COLO668 (cell line): ENCODE measurements around the gene PPP1R13L.
"Not testable (repeated sequence)": the region's sequence is repeated elsewhere in the genome, so short reads cannot be mapped to it uniquely, and the experiment has no call there.

ENCODE experiments used
- DNase-seq: peaks from one replicate; lab custom pipeline; 2025; ENCODE audit not compliant: unreplicated experiment; lab: John Stamatoyannopoulos, UW

The PPP1R13L gene

DNA sequence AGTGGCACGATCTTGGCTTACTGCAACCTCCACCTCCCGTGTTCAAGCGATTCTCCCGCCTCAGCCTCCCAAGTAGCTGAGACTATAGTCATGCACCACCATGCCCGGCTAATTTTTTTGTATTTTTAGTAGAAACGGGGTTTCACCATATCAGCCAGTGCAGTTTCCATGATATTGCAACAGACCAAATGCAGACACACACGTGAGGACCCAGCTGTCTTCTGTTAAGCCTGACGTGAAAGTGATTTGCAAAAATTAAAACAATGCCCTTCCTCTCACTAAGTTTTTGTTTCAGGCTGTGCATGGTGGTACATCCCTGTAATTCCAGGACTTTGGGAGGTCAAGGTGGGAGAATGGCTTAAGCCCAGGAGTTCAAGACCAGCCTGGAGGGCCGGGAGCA lies 26.1 kb upstream of the PPP1R13L start:
- not testable (repeated sequence) for DNase-seq

DNA sequence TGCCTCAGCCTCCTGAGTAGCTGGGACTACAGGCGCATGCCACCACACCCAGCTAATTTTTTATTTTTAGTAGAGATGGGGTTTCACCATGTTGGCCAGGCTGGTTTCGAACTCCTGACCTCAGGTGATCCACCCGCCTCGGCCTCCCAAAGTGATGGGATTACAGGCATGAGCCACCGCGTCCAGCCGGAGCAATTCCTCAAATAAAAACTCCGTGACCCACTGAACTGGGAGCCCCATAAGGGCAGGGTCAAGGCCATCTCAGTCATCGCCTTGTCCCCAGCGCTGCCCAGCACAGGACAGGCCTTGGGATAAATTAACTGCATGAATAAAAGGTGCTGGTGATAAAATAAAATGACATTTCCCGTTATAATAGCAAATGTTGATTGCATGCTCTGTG lies 25.0 kb upstream of the PPP1R13L start:
- not testable (repeated sequence) for DNase-seq

DNA sequence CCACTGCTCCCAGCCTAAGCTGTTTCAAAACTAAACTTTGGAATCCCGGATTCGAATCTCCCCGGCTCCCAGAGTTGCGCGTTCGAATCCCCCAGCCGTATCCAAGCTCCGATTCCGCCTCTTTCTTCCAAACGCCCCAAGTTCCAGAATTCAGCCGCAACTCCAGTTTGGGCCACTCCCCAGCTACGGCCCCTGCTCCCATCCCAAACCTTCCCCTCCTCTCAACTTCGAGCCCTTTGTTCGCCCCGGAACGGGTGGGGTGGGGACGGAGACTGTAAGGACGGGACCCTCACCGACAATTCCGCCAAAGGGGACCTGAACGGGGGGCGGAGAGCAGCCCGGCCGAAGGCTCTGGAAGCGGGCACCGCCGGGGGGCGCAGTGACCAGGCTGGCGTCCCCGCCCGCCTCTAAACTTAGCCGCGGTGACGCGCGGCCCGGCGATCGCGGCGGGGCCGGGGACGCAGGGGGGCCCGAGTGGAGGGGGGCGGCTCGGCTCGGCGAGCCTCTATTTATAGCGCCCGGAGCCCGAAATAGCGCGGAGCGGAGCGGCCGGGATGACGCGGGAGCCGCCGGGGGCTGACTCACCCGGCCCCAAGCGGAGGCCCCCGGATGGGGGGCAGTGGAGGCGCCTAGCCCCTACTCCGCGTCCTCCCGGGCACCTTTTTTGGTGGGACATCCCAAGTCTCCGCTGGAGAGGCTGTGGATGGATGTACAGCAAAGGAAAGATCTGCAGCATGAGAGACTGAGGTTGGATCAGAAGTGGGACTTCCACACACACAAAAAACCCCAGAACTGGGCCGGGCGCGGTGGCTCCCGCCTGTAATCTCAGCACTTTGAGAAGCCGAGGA lies 23.7 kb upstream of the PPP1R13L start:
- no peak for DNase-seq

DNA sequence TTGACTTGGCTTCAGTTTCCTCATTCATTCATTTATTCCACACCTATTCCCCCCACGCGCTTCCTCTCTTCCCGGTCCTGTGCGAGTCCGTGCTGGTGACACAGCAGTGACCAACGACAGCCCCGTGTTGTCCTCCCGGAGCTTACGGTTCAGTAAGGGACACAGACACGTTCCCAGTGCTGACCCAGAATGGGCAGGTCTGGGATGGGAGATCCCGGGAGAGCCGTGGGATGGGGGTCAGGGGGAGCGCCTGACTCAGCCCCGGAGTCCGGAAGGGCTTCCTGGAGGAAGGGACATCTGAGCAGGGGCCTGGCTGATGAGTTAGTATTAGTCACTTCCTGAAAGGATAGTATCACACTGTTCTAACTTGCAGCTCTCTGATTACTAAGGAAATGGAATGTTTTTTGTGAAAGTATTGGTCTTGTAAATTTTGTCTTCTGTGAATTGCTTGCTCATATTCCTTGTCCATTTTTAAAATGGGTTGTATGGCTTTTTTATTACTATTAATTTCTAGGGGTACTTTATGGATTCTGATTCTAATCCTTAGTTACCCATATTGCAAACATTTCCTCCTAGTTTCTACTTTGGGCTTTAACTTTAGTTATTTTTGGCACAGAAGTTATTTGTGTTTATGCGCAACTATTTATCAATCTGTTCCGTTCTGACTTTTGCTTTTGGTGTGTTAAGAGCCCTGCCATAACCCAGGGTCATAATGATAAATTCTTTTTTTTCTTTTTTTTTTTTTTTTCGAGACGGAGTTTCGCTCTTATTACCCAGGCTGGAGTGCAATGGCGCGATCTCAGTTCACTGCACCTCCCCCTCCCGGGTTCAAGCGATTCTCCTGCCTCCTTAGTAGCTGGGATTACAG lies 19.6 kb upstream of the PPP1R13L start:
- peak; percentile 64 for DNase-seq

DNA sequence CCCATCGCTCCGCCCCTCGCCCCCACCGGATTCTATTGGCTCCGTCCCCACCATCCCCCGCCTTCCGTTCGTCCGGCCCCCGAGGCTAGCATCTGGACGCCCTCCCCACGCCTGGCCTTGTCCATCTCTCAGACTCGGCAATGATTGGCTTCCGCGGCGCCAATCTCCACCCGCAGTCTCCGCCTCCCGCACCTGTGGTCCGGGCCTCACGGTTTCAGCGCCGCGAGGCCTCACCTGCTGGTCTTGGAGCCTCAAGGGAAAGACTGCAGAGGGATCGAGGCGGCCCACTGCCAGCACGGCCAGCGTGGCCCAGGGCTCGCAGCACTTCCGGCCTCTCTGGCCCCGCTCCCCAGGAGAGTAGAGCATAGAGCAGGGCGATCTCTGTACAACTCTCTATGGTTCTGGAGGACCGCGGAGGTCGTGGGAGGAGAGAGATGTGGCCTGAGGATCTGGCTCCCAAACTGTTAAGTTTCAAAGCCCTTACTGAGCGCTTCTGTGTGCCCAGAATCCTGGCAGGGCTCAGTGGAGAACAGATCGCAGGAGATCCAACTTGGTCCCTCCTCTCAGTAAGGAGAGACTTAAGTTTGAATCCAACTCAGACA lies 18.8 kb upstream of the PPP1R13L start, which contains the start of gene ERCC1:
Gene ERCC1 (minus strand): TSS at position 329 of the 602 bp plus-strand sequence. CDS start 543 bp downstream, outside the sequence.
- peak; percentile 99 for DNase-seq

DNA sequence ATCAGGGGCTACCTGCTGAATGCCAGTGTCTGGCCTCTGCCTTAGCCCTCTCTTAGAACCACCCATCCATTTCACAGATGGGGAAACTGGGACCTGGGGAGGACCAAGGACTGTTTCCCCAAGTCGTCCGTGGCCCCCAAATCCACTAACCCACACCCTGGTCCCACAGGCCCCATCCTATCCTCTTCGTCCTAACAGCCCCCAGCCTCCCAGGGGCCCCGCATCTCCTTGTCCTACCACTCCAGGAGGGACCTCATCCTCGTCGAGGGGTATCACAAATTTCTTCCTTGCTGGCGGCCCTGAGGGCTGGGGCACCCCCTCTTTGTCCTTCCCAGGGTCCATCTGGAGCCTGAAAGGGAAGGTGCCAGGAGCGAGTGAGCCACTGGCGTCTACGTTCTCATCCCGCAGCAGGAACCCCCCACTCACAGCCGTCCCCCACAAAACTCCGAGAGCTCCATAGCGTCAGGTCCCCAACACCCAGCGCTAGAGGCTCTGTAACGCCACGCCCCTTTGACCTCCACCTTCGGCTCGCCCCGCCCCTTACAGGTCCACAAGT lies 18.2 kb upstream of the PPP1R13L start:
- no peak for DNase-seq

DNA sequence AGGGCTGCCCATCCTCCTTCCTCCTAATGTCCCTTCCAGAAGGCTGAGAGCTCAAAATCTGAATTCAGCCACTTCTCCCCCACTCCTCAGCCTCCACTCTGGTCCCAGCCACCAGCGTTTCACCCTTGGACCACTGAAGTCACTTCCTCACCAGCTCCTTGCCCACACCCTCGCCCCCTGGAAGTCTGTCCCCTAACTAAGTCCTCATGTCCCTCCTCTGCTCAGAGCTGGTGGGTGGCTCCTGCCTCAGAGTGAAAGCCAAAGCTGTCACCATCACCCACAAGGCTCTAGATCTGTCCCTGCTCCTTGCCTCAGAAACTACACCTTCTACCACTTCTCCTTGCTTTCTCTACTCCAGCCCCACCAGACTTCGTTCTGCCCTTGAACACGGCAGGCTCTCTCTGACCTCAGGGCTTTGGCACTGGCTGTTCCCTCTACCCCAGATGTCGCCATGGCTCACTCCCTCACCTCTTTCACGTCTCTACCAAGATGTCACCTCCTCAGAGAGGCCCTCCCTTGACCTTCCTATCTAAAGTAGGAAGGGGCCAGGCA lies 17.2 kb upstream of the PPP1R13L start:
- no peak for DNase-seq

DNA sequence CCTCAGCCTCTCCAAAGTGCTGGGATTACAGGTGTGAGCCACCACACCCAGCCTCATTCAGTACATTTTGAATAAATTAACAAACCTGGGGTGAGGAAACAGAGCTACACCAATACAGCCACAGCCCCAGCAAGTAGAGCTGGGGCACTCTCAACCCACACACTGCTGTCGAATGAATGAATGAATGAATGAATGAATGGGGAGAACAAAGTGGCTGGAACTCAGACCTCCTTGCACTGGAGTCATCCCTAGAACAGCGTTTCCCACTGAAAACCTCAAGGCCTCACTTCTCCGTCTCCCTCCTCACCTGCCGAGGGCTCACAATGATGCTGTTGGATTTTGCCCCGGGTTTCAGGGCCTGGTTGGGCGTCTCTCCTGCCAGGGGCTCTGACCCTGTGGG lies 16.0 kb upstream of the PPP1R13L start:
- DNase-seq: no peak

DNA sequence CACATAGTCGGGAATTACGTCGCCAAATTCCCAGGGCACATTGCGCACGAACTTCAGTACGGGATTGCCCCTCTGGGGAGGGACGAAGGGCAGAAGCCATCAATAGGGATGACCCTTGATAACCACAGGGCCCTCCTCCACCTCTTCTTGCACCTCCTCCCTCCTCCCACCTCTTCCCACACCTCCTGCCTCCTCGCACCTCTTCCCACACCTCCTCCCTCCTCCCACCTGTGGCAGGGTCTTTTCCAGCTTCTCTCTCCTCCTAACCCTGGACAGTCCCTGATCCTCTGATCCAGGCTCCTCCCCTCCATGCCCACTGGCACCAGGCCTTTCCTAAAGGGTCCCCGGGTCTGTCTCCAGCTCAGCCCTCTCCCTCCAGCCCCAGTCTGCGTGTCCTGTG lies 15.5 kb upstream of the PPP1R13L start:
- no peak for DNase-seq

DNA sequence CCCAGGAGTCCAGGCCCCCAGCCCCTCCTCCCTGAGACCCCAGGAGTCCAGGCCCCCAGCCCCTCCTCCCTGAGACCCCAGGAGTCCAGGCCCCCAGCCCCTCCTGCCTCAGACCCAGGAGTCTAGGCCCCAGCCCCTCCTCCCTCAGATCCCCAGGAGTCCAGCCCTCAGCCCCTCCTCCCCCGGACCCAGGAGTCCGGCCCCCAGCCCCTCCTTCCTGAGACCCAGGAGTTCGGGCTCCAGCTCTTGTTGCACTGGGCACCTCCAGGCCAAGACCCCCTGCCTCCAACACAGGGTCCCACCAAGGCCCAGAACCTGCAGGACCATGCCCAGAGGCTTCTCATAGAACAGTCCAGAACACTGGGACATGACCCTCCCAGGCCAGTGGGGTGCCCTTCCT lies 15.0 kb upstream of the PPP1R13L start:
- DNase-seq: no peak

DNA sequence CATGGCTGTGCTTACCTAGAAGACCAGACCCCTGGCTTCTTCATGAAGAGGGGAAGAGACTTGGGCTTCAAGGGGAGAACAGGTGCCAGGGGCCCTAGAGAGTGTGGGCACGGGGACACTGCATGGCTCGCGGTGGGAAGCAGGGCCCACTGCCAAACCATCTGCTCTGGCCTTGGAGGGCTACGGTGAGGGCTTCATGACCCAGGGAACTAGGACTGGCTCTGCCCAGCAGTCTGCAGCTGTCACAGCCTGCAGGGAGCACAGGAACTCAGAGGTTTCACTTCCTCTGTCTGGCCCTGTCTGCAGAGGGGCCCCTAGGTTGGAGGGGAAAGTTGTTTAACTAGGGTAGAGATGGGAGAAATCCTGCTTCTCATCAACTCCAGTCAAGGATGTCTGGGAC lies 14.5 kb upstream of the PPP1R13L start:
- no peak for DNase-seq

DNA sequence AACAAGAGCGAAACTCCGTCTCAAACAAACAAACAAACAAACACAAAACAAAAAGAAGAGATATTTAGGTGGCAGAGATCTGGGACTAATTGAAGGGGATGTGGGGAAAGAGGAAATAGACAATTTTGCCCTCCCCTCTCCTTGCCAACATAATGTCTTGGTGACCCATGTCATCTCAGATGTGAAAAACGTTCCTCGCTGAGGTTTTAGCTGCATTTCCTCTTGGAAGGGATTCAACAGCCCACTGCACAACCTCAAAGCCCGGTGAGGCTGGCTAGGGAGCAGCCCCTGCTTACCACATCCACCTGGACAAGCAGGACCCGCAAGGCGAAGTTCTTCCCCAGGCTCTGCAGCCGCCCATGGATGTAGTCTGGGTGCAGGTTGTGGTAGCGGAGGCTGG lies 13.9 kb upstream of the PPP1R13L start:
- DNase-seq: no peak

DNA sequence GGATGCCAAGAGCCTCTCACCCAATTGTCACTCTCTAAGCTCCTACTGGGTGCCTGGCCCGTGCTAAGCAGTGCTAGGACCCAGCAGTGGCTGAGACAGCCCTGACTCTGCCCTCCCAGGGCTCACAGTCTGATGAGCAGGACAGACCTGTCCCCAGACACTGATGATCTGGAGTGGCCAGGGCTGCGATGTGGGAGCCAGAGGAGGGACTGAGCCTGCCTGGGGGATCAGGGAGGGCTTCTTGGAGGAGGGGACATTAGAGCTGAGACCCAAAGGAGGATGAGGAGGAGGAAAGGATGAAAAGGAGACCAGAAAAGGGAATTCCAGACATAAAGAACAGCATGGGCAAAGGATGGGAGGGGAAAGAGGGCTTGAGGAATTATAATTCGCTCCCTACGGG lies 12.3 kb upstream of the PPP1R13L start:
- no peak for DNase-seq

DNA sequence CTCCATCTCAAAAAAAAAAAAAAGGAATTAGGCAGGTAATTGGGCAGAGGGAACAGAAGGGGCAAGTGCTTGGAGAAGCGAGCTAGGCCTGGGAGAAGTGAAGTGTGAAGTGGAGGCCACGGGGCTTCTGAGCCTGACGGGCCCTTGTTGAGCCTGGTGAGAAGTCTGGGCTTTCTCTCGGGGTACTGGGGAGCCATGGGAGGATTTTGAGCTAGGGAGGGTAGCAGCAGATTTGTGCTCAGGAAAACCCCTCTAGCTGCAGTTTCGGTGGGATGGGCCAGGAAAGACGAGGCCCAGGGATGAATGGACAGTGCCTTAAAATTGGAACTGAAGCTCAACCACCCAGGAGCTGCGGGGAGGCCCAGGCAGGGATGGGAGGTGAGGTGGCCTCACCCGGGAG lies 9.6 kb upstream of the PPP1R13L start:
- DNase-seq: no peak

DNA sequence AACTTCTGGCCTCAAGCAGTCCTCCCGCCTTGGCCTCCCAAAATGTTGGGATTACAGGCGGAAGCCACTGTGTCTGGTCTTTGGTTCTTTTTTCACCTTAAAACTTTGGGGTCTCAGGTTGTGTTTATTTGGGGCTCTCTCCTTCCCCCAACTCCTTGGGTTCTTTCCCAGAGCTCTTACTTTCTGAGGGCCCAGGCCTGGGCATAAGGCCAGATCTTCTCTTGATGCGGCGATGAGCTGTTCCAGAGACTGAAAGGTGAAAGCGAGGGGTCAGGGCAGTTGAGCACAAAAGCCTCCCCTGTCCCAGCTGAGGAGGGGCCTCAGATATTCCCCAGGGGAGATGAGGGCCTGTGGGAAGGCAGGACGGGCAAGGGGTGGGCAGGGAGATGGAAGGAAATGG lies 8.6 kb upstream of the PPP1R13L start:
- DNase-seq: no peak

DNA sequence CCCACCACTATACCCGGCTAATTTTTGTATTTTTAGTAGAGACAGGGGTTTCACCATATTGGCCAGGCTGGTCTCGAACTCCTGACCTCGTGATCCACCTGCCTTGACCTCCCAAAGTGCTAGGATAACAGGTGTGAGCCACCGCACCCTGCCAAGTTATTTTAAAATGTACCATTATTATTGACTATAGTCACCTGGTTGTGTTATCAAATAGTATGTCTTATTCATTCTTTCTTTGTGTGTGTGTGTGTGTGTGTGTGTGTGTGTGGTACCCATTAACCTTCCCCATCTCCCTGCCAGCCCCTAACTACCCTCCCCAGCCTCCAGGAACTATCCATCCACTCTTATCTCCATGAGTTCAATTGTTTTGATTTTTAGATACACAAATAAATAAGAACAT lies 5.5 kb upstream of the PPP1R13L start:
- not testable (repeated sequence) for DNase-seq

DNA sequence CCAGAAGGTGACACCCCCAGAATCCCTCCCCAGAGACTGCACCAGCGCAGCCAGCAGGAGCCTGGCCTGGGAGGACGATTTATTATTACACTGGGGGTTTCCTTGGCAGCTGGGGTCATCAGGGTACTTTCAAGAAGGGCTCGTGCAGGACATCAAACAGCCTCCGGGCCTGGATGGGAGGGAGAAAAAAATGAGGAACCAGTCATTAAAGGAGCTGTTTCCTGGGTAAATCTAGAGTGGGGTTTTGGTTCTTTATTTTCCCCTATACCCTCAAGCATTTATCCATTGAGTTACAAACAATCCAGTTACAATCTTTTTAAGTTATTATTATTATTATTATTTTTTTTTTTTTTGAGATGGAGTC lies 4.7 kb upstream of the PPP1R13L start:
- DNase-seq: no peak

DNA sequence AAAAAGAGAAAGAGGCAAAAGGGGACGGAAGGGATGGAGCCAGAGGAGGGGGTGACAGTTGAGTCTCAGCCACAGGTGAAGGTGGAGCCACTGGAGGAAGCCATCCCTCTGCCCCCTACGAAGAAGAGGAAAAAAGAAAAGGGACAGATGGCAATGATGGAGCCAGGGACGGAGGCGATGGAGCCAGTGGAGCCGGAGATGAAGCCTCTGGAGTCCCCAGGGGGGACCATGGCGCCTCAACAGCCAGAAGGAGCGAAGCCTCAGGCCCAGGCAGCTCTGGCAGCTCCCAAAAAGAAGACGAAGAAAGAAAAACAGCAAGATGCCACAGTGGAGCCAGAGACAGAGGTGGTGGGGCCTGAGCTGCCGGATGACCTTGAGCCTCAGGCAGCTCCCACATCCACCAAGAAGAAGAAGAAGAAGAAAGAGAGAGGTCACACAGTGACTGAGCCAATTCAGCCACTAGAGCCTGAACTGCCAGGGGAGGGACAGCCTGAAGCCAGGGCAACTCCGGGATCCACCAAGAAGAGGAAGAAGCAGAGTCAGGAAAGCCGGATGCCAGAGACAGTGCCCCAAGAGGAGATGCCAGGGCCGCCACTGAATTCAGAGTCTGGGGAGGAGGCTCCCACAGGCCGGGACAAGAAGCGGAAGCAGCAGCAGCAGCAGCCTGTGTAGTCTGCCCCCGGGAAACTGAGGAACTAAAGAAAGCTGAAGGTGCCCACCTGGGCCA lies 4.1 kb upstream of the PPP1R13L start:
- DNase-seq: no peak

DNA sequence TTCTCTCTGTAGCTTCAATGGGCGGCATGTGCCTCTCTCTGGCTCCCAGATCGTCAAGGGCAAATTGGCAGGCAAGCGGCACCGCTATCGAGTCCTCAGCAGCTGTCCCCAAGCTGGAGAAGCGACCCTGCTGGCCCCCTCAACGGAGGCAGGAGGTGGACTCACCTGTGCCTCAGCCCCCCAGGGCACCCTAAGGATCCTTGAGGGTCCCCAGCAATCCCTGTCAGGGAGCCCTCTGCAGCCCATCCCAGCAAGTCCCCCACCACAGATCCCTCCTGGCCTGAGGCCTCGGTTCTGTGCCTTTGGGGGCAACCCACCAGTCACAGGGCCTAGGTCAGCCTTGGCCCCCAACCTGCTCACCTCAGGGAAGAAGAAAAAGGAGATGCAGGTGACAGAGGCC lies 3.3 kb upstream of the PPP1R13L start:
- no peak for DNase-seq

DNA sequence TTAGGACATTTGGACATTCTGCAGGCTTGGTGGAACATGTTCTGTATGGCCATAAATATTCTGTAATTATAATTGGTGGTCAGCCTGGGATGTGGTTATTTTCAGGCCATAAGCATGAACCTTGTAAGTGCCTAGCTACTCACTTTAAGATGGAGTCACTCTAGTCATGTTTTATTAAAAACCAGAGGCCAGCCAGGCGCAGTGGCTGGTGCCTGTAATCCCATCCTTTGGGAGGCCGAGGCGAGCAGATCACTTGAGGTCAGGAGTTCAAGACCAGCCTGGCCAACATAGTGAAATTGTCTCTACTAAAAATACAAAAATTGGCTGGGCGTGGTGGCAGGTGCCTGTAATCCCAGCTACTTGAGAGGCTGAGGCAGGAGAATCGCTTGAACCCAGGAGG lies 2.7 kb upstream of the PPP1R13L start:
- DNase-seq: not testable (repeated sequence)

DNA sequence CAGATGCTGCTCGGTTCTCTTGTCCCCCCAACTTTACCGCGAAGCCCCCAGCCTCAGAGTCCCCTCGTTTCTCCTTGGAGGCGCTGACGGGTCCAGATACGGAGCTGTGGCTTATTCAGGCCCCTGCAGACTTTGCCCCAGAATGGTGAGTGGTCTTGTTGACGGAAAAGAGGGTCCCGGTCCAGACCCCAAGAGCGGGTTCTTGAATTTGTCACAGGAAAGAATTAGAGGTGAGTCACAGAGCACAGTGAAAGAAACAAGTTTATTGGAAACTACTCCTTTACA lies 2.2 kb upstream of the PPP1R13L start:
- no peak for DNase-seq
